T-cell (primary cell): ENCODE measurements around the gene BMP4. TPM values are rescaled to one million over a fixed set of nuclear protein-coding genes. Genes with fewer than 3 reads are reported as not detected.

ENCODE experiments used
- ATAC-seq, 4 experiments: fragments of 200-7000 bp in 3 of 4; fragments of 150-1000 bp in 1 of 4; cut with Tn5 transposase; replicated peaks in 1 of 4; 1 replicate in 3 of 4; 2 replicates in 1 of 4; pipeline ENCODE4 v1.10.0; 2021; ENCODE audit warnings: moderate library complexity in 3 of 4, mild to moderate bottlenecking in 2 of 4, moderate number of reproducible peaks in 1 of 4
- CTCF ChIA-PET, 2 donors: fragments of 300-600 bp; sonication (Branson Sonifier 250); formaldehyde crosslinking; loops; one replicate each; lab custom pipeline; 2022; ENCODE audit warnings: antibody characterized with exemption in 2 of 2; lab: Charles Lee
- POLR2A ChIA-PET, 2 donors: fragments of 300-600 bp; sonication (Branson Sonifier 250); formaldehyde crosslinking; loops; one replicate each; lab custom pipeline; 2022; ENCODE audit warnings: antibody characterized with exemption in 2 of 2; lab: Charles Lee
- DNase-seq, 35 experiments: peaks; one replicate each; pipeline versions ENCODE4 v3.0.0 to v3.0.0-alpha.2; 2013 to 2023
- H3K27ac ChIP-seq: one replicate; pipeline ENCODE4 v1.5.1; 2013; ENCODE audit warnings: low read length
- H3K27me3 ChIP-seq, 2 experiments: replicated peaks in 1 of 2; 1 replicate in 1 of 2; 2 replicates in 1 of 2; pipeline versions ENCODE4 v1.6.1 to v1.7.0; 2013; ENCODE audit warnings: low read length in 1 of 2, mixed read lengths in 1 of 2; ENCODE audit not compliant: control insufficient read depth in 2 of 2, insufficient read depth in 2 of 2; ENCODE audit errors: extremely low read depth in 1 of 2
- H3K36me3 ChIP-seq, 2 donors: 1 replicate in 1 of 2; 2 replicates in 1 of 2; pipeline versions ENCODE4 v1.6.1 to v1.7.0; 2013; ENCODE audit warnings: low read length in 1 of 2; ENCODE audit not compliant: control insufficient read depth in 2 of 2, insufficient read depth in 1 of 2; ENCODE audit errors: extremely low read depth in 1 of 2
- H3K4me1 ChIP-seq, 2 experiments: 1 replicate in 1 of 2; 2 replicates in 1 of 2; pipeline versions ENCODE4 v1.6.1 to v1.7.0; 2013; ENCODE audit warnings: low read length in 2 of 2, mixed read lengths in 1 of 2; ENCODE audit not compliant: insufficient read depth in 2 of 2, control insufficient read depth in 1 of 2; ENCODE audit errors: extremely low read depth in 1 of 2
- H3K4me3 ChIP-seq, 2 donors: 1 replicate in 1 of 2; 2 replicates in 1 of 2; pipeline versions ENCODE4 v1.5.1 to v1.7.0; 2013; ENCODE audit warnings: mild to moderate bottlenecking in 2 of 2, low read length in 1 of 2, moderate library complexity in 1 of 2; ENCODE audit not compliant: control insufficient read depth in 1 of 2; ENCODE audit errors: extremely low read depth in 1 of 2
- H3K9me3 ChIP-seq: 2 replicates; pipeline ENCODE4 v1.7.0; 2013
- H3K27ac Mint-ChIP-seq, 2 donors: one replicate each; pipeline ENCODE4 v1.8.0; 2020 to 2021; ENCODE audit warnings: mild to moderate bottlenecking in 2 of 2, mixed read lengths in 2 of 2
- H3K27me3 Mint-ChIP-seq, 2 donors: one replicate each; pipeline ENCODE4 v1.8.0; 2021 to 2022; ENCODE audit warnings: mixed read lengths in 2 of 2
- H3K36me3 Mint-ChIP-seq: one replicate; pipeline ENCODE4 v1.8.0; 2021; ENCODE audit warnings: mixed read lengths
- H3K4me1 Mint-ChIP-seq, 3 donors: one replicate each; pipeline ENCODE4 v1.8.0; 2020 to 2022; ENCODE audit warnings: mixed read lengths in 3 of 3, mild to moderate bottlenecking in 1 of 3
- H3K4me3 Mint-ChIP-seq, 3 donors: one replicate each; pipeline ENCODE4 v1.8.0; 2020 to 2022; ENCODE audit warnings: mild to moderate bottlenecking in 3 of 3, mixed read lengths in 3 of 3, moderate library complexity in 3 of 3
- H3K9me3 Mint-ChIP-seq, 3 donors: one replicate each; pipeline ENCODE4 v1.8.0; 2020 to 2022; ENCODE audit warnings: mixed read lengths in 3 of 3
- WGBS: methylation state at CpG from one replicate; pipeline ENCODE4 v1.1.5; 2013; ENCODE audit warnings: missing lambda C conversion rate; ENCODE audit not compliant: insufficient coverage; 5-methylcytosine and 5-hydroxymethylcytosine counted together
- total RNA-seq, 35 experiments: library from RNA in 6 of 35; stranded (reverse) in 6 of 35; fragments of 120-200 nt in 1 of 35; gene quantifications; one replicate each; pipeline versions ENCODE4 v1.2.1 to v1.2.4 and lab custom pipeline; 2013 to 2026

BMP4 gene
- total RNA-seq, 5 donors from 2014 or later (not counting 1 experiment from before 2014, with no cell fraction given) = 0.21 to 1.1 (median 0.61) TPM; not detected in 1

GRCh38 chr14:53969326-53969725, 12.7 kb upstream of the BMP4 start:
- DNase-seq (no peak), ATAC-seq (no peak)
- POLR2A ChIA-PET = no interaction called here
- no peaks in the 10 kb centered on the region for H3K9me3 ChIP-seq
- no peaks in the 10 kb centered on the region for H3K4me1 ChIP-seq
- H3K36me3 ChIP-seq = no peaks in the 10 kb centered on the region
- H3K27me3 ChIP-seq = peaks cover under 1 to 6% of the 10 kb centered on the region in 2 experiments
- H3K27ac Mint-ChIP-seq = no peak overlapping the region
- no peak overlapping the region for H3K27ac ChIP-seq
- H3K4me1 Mint-ChIP-seq = no peaks in the 10 kb centered on the region
- H3K4me3 ChIP-seq = no peak overlapping the region
- H3K36me3 Mint-ChIP-seq = no peaks in the 10 kb centered on the region
- H3K9me3 Mint-ChIP-seq = no peaks in the 10 kb centered on the region
- no peak overlapping the region for H3K4me3 Mint-ChIP-seq
- CTCF ChIA-PET = no interaction called here
- peaks cover 26 to 27% of the 10 kb centered on the region in 2 donors for H3K27me3 Mint-ChIP-seq

DNA sequence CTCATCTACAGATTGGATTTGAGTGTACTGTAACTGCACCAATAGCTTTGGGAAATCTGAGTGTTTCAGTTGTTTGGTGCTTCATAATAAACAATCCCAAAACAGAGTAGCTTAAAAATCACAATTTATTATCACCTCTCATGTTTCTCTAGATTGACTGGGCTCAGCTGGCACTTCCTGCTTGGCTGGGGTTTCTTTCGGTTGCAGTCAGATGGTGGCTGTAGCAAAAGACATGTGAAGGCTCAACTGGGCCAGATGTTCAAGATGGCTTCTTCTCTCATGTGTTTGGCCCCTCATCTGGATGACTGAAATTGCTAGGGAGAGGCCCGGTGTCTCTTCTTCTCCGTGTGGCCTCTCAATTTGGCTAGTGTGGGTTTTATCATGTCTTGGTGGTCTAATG, 12.1 kb upstream of the BMP4 start:
- no peak for ATAC-seq
- no peaks in the 10 kb centered on the region for H3K9me3 ChIP-seq
- H3K27ac Mint-ChIP-seq = no peak overlapping the region
- H3K27me3 ChIP-seq = peaks cover 6 to 10% of the 10 kb centered on the region in 2 experiments
- H3K4me1 Mint-ChIP-seq = peaks cover 2 to 5% (median 2%) of the 10 kb centered on the region in 3 donors
- WGBS = no CpG with 5 or more reads among the region's 3 CpGs
- H3K36me3 ChIP-seq = no peaks in the 10 kb centered on the region
- H3K9me3 Mint-ChIP-seq = no peaks in the 10 kb centered on the region
- CTCF ChIA-PET = no interaction called here
- H3K4me3 ChIP-seq = no peak overlapping the region
- H3K27me3 Mint-ChIP-seq = peaks cover 27 to 33% of the 10 kb centered on the region in 2 donors
- H3K4me1 ChIP-seq = peaks cover 0 to 2% of the 10 kb centered on the region in 2 experiments
- H3K27ac ChIP-seq = no peak overlapping the region
- no peaks in the 10 kb centered on the region for H3K36me3 Mint-ChIP-seq
- POLR2A ChIA-PET = no interaction called here
- no peak overlapping the region for H3K4me3 Mint-ChIP-seq
- no peak for DNase-seq

DNA sequence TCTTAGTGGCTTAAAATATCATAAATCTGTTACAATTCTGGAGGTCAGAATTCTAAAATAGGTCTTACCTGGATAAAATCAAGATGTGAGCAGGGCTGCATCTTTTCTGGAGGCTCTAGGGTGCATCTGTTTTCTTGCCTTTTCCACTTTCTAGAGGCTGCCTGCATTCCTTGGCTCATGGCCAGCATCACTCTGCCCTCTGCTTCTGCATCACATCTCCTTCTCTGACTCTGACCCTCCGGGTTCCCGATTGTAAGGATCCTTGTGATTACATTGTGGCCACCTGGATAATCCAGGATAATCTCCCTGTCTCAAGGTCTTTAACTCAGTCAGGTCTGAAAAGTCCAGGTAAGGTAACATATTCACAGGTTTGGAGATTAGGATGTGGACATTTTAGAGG, 11.0 kb upstream of the BMP4 start:
- 86% methylated on average over 2 of the region's 2 CpGs for WGBS
- H3K9me3 ChIP-seq = no peaks in the 10 kb centered on the region
- H3K9me3 Mint-ChIP-seq = no peaks in the 10 kb centered on the region
- POLR2A ChIA-PET = no interaction called here
- no peak overlapping the region for H3K4me3 Mint-ChIP-seq
- H3K27ac ChIP-seq = no peak overlapping the region
- H3K36me3 ChIP-seq = no peaks in the 10 kb centered on the region
- H3K27me3 Mint-ChIP-seq = peaks cover 33 to 44% of the 10 kb centered on the region in 2 donors
- peaks cover 14 to 17% of the 10 kb centered on the region in 2 experiments for H3K27me3 ChIP-seq
- DNase-seq (no peak), ATAC-seq (no peak)
- no peak overlapping the region for H3K4me3 ChIP-seq
- CTCF ChIA-PET = no interaction called here
- H3K36me3 Mint-ChIP-seq = no peaks in the 10 kb centered on the region
- H3K4me1 Mint-ChIP-seq = peaks cover 7 to 14% (median 12%) of the 10 kb centered on the region in 3 donors
- no peak overlapping the region for H3K27ac Mint-ChIP-seq
- peaks cover 0 to 10% of the 10 kb centered on the region in 2 experiments for H3K4me1 ChIP-seq

GRCh38 chr14:53964249-53964648, 7.6 kb upstream of the BMP4 start:
- Mint-ChIP-seq H3K36me3 (no peaks in the 10 kb centered on the region), H3K9me3 (no peaks in the 10 kb centered on the region), H3K27ac (no peak overlapping the region), H3K4me3 (no peak overlapping the region), H3K4me1 (peaks cover 7 to 15% (median 12%) of the 10 kb centered on the region in 3 donors), H3K27me3 (peaks cover 42 to 54% of the 10 kb centered on the region in 2 donors)
- Histone ChIP-seq H3K4me3 (no peak overlapping the region), H3K36me3 (no peaks in the 10 kb centered on the region), H3K4me1 (peaks cover 0 to 10% of the 10 kb centered on the region in 2 experiments), H3K9me3 (no peaks in the 10 kb centered on the region), H3K27me3 (peaks cover 18 to 23% of the 10 kb centered on the region in 2 experiments), H3K27ac (no peak overlapping the region)
- WGBS = 60% methylated on average over 3 of the region's 4 CpGs
- DNase-seq = no peak
- CTCF ChIA-PET = no interaction called here
- POLR2A ChIA-PET = no interaction called here
- no peak for ATAC-seq

DNA sequence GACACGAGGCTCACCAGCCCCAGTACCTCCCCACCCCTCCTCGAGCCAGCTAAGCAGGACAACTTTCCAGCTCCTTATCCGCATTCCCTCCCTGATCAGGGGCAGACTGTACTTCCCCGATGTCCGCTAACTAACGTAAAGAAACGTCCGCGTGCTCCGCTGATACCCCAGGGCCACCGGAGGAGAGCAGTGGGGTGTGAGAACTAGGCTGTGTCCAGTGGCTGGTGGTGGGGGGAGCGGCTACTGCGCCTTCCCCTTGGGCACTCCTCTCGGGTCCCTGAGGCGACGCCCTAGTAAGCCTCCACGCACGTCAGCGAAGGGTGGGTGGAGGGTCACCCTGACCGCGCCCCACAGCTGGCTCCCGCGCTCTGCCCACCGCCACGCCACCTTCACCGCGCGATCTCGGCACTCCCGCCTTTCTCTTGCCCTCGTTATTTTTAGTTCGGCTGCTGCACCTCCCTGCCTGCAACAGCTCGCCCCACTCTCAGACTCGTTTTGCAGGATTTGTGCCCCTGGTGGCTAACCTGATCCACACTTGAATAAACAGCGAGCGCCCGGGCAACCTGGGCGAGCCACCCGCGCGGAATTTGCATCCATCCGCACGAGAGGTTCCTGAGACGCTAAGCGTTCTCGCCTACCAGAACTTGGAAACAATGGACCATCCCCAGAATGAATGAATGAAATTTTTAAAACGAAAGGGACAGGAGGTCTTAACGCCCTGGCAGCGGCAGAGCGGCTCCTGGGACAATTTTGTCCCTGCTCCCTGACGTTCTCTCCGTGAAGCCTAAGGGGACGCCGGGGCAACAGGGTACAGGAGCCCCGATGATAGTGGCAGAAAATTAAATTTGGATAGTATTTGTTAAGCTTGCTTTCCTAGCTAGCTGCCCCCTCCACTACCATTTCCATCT, 6.9 kb upstream of the BMP4 start:
- CTCF ChIA-PET = no interaction called here
- DNase-seq = peak in 1 of 35 experiments; percentile 5

GRCh38 chr14:53962953-53963319, 6.3 kb upstream of the BMP4 start:
- no peak for ATAC-seq
- WGBS = 50% methylated on average over 4 of the region's 6 CpGs
- peaks cover 46 to 56% of the 10 kb centered on the region in 2 donors for H3K27me3 Mint-ChIP-seq

More for the DNA sequence above, 6.9 kb upstream of the BMP4 start:
- POLR2A ChIA-PET = no interaction called here
- peaks cover 7 to 15% (median 12%) of the 10 kb centered on the region in 3 donors for H3K4me1 Mint-ChIP-seq
- no peaks in the 10 kb centered on the region for H3K36me3 ChIP-seq
- H3K27ac ChIP-seq = no peak overlapping the region
- peak in 3 of 4 experiments; percentile 9 to 70 (median 15) for ATAC-seq
- WGBS = 8% methylated on average over 30 of the region's 55 CpGs
- H3K9me3 ChIP-seq = no peaks in the 10 kb centered on the region
- H3K27me3 Mint-ChIP-seq = peaks cover 46 to 54% of the 10 kb centered on the region in 2 donors
- H3K4me3 ChIP-seq = no peak overlapping the region
- peaks cover 0 to 10% of the 10 kb centered on the region in 2 experiments for H3K4me1 ChIP-seq
- no peaks in the 10 kb centered on the region for H3K9me3 Mint-ChIP-seq
- no peaks in the 10 kb centered on the region for H3K36me3 Mint-ChIP-seq
- peak overlapping the region in 2 of 3 donors; percentile 11 to 33 for H3K4me3 Mint-ChIP-seq
- H3K27ac Mint-ChIP-seq = no peak overlapping the region
- H3K27me3 ChIP-seq = peaks cover 18 to 23% of the 10 kb centered on the region in 2 experiments

More at GRCh38 chr14:53962953-53963319, 6.3 kb upstream of the BMP4 start:
- peaks cover 22 to 24% of the 10 kb centered on the region in 2 experiments for H3K27me3 ChIP-seq
- DNase-seq = no peak
- H3K4me1 ChIP-seq = peaks cover 0 to 10% of the 10 kb centered on the region in 2 experiments
- H3K27ac ChIP-seq = no peak overlapping the region
- no peak overlapping the region for H3K4me3 ChIP-seq
- CTCF ChIA-PET = no interaction called here
- no peak overlapping the region for H3K27ac Mint-ChIP-seq
- H3K36me3 ChIP-seq = no peaks in the 10 kb centered on the region
- no peaks in the 10 kb centered on the region for H3K9me3 Mint-ChIP-seq
- POLR2A ChIA-PET = no interaction called here
- peak overlapping the region in 1 of 3 donors; percentile 33 for H3K4me3 Mint-ChIP-seq
- H3K36me3 Mint-ChIP-seq = no peaks in the 10 kb centered on the region
- peaks cover 7 to 15% (median 12%) of the 10 kb centered on the region in 3 donors for H3K4me1 Mint-ChIP-seq
- no peaks in the 10 kb centered on the region for H3K9me3 ChIP-seq
